Skin of body (tissue), 1 donor: Measurements from ENCODE around the gene SALL3. TPM values are rescaled to one million over a fixed set of nuclear protein-coding genes. Genes with fewer than 3 reads are reported as not detected.

Experiments used
- total RNA-seq: library from RNA; depleted of rRNA; stranded (reverse); fragments of >200 nt; gene quantifications from one replicate; pipeline ENCODE4 v1.2.3, GENCODE V29; 2014

Gene SALL3
- total RNA-seq, 1 donor from 2014 or later = under 0.01 TPM

Other genes with a start within 250 kb of the SALL3 start
- gene ATP9B, start 89.6 kb downstream of the SALL3 start, total RNA-seq = 49.0 TPM